Spleen (tissue), 7 donors: ENCODE measurements around the gene NIPAL3.

Source experiments
- POLR2AphosphoS5 ChIP-seq, 3 donors: sonication (generic); formaldehyde crosslinking; IDR thresholded peaks; one replicate each; pipeline ENCODE4 v1.5.1; 2017; ENCODE audit warnings: antibody characterized with exemption in 3 of 3
- TF ChIP-seq, protein P1 (sequence below), 11 experiments: fragments of 200-600 bp in 7 of 11; fragments of 450-650 bp in 4 of 11; sonication (generic) in 4 of 11; IDR thresholded peaks in 8 of 11; conservative IDR thresholded peaks in 3 of 11; 1 replicate in 7 of 11; 2 replicates in 4 of 11; pipeline versions ENCODE4 v1.4.0 to v1.8.0; 2016 to 2021; ENCODE audit warnings: antibody characterized with exemption in 11 of 11, inconsistent platforms in 4 of 11, mild to moderate bottlenecking in 1 of 11
- donor health status: DM: no; HTN: no; CAD: no; lungs with moderate emphysema.
- donor health status: DM: no; HTN: no; CAD: no.
- donor health status: DM: no; HTN: no; CAD: no.

DNA sequence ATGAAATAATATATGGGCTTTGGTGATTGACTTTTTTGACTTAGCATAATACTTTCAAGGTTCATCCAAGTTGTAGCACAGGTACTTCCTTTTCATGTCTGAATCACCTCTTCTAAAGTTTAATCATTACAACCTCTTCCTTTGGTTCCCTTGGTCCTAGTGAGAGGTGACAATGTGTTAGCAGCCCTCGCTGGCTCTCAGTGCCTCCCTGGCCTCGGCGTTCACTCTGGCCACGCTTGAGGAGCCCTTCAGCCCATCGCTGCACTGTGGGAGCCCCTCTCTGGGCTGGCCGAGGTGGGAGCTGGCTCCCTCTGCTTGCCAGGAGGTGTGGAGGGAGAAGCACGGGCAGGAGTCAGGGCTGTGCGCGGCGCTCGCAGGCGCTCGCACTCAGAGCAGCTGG is 74.1 kb downstream of the NIPAL3 start:
- TF ChIP-seq, protein P1, sequence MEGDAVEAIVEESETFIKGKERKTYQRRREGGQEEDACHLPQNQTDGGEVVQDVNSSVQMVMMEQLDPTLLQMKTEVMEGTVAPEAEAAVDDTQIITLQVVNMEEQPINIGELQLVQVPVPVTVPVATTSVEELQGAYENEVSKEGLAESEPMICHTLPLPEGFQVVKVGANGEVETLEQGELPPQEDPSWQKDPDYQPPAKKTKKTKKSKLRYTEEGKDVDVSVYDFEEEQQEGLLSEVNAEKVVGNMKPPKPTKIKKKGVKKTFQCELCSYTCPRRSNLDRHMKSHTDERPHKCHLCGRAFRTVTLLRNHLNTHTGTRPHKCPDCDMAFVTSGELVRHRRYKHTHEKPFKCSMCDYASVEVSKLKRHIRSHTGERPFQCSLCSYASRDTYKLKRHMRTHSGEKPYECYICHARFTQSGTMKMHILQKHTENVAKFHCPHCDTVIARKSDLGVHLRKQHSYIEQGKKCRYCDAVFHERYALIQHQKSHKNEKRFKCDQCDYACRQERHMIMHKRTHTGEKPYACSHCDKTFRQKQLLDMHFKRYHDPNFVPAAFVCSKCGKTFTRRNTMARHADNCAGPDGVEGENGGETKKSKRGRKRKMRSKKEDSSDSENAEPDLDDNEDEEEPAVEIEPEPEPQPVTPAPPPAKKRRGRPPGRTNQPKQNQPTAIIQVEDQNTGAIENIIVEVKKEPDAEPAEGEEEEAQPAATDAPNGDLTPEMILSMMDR (IDR thresholded peaks at IDR 0.05 in 8 of 11, conservative IDR thresholded peaks at IDR 0.05 in 3 of 11): no peak
- no peak for TF ChIP-seq POLR2AphosphoS5 (IDR thresholded peaks at IDR 0.05)
